ENCODE measurements around the gene SPAM1. TPM values are rescaled to one million over a fixed set of nuclear protein-coding genes. Genes with fewer than 3 reads are reported as not detected.

Gene SPAM1
- total and polyA plus RNA-seq, 2 donors (not counting 1 experiment from before 2014, with no cell fraction given) = not detected

DNA sequence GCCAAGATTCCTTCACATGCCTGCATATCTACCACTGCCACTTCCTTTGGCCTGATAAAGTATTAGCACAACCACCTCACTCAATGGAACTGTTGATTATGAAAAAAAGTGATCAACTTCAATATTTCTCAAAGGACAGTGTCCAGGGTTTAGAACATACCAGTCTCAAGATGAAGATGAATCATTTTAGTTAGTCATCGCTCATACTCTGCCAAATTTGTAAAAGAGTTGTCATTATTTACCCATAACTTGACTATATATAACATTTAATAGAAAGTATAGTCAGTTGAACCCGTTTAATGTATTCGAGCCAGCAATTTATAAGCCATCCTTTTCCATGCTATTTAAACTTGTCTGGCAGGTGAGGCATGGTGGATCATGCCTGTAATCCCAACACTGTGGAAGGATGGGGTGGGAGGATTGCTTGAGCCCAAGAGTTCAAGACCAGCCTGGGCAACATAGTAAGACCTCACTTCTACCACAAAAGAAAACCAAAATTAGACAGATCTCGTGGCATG, 33.2 kb downstream of the SPAM1 start:
- H3K36me3 ChIP-seq (ENCODE audit: control insufficient read depth, insufficient read depth, low read length) = no peaks in the 10 kb centered on the region
- DNase-seq (ENCODE audit: low read depth in 2 of 2) = peak in 1 of 2 donors; percentile 16
- no peaks in the 10 kb centered on the region for H3K4me1 ChIP-seq (ENCODE audit: control insufficient read depth, extremely low read depth, insufficient read depth, low read length)
- H3K4me3 ChIP-seq (replicated peaks in 1 of 4; ENCODE audit: control extremely low read depth in 1 of 4, insufficient read depth in 1 of 4, low read depth in 3 of 4, low read length in 4 of 4) = no peak overlapping the region
- no peaks in the 10 kb centered on the region for H3K79me2 ChIP-seq (ENCODE audit: control insufficient read depth, insufficient read depth, low read length)
- H3K9ac ChIP-seq (ENCODE audit: insufficient read depth, low read length) = no peak overlapping the region
- no peak overlapping the region for H3K4me2 ChIP-seq (ENCODE audit: extremely low read depth, insufficient read depth, low read length)
- no peak for TF ChIP-seq EZH2 (IDR thresholded peaks at IDR 0.05; ENCODE audit: low read length, missing control alignments)
- no peak overlapping the region for H2AFZ ChIP-seq (ENCODE audit: low read length)
- H3K27me3 ChIP-seq (ENCODE audit: control insufficient read depth, insufficient read depth, low read length) = no peaks in the 10 kb centered on the region
- no peaks in the 10 kb centered on the region for H4K20me1 ChIP-seq (ENCODE audit: control insufficient read depth, extremely low read depth, insufficient read depth, low read length)
- H3K9me3 ChIP-seq (ENCODE audit: control insufficient read depth, insufficient read depth, low read depth, low read length) = no peaks in the 10 kb centered on the region
- H3K27ac ChIP-seq (ENCODE audit: insufficient read depth, low read length) = no peak overlapping the region

DNA sequence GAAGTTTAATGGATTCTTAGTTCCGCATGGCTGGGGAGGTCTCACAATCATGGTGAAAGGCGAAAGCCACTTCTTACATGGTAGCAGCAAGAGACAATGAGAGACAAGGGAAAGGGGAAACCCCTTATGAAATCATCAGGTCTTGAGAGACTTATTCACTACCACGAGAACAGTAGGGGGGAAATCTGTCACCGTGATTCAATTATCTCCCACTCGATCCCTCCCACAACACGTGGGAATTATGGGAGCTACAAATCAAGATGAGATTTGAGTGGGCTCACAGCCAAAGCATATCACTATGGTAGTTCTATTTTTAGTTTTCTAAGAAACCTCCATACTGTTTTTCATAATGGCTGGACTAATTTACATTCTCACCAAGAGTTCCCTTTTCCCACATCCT, 36.7 kb downstream of the SPAM1 start:
- no peak overlapping the region for H3K27ac ChIP-seq (ENCODE audit: insufficient read depth, low read length)
- no peaks in the 10 kb centered on the region for H3K79me2 ChIP-seq (ENCODE audit: control insufficient read depth, insufficient read depth, low read length)

DNA sequence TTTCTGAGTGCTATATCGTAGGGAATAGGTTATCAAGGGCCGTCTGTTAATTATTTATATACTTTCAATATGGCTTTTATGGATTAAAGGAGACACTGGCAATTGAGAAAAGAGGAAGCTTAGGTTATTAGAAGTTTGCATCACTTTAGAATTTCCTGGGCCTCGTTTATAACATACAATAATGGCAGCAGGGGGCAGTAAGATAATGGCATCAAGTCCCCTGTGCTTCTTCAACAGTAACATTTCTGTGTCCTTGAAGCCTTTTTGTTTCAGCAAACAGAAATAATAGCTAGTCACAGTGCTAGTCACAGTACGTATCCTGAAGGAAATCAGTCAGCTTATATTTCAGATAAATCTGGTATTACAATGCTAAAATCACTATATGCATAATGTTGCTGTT, 41.9 kb downstream of the SPAM1 start:
- H3K9ac ChIP-seq (ENCODE audit: insufficient read depth, low read length) = no peak overlapping the region
- no peaks in the 10 kb centered on the region for H3K4me1 ChIP-seq (ENCODE audit: control insufficient read depth, extremely low read depth, insufficient read depth, low read length)
- no peaks in the 10 kb centered on the region for H3K9me3 ChIP-seq (ENCODE audit: control insufficient read depth, insufficient read depth, low read depth, low read length)
- H3K27ac ChIP-seq (ENCODE audit: insufficient read depth, low read length) = no peak overlapping the region
- no peaks in the 10 kb centered on the region for H3K27me3 ChIP-seq (ENCODE audit: control insufficient read depth, insufficient read depth, low read length)
- no peaks in the 10 kb centered on the region for H4K20me1 ChIP-seq (ENCODE audit: control insufficient read depth, extremely low read depth, insufficient read depth, low read length)
- TF ChIP-seq, protein P1, sequence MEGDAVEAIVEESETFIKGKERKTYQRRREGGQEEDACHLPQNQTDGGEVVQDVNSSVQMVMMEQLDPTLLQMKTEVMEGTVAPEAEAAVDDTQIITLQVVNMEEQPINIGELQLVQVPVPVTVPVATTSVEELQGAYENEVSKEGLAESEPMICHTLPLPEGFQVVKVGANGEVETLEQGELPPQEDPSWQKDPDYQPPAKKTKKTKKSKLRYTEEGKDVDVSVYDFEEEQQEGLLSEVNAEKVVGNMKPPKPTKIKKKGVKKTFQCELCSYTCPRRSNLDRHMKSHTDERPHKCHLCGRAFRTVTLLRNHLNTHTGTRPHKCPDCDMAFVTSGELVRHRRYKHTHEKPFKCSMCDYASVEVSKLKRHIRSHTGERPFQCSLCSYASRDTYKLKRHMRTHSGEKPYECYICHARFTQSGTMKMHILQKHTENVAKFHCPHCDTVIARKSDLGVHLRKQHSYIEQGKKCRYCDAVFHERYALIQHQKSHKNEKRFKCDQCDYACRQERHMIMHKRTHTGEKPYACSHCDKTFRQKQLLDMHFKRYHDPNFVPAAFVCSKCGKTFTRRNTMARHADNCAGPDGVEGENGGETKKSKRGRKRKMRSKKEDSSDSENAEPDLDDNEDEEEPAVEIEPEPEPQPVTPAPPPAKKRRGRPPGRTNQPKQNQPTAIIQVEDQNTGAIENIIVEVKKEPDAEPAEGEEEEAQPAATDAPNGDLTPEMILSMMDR (conservative IDR thresholded peaks at IDR 0.05 in 1 of 2, IDR thresholded peaks at IDR 0.05 in 1 of 2; ENCODE audit: low read depth in 1 of 2, low read length in 2 of 2) = peak in 1 of 2 donors; percentile 31
- no peak for TF ChIP-seq EZH2 (IDR thresholded peaks at IDR 0.05; ENCODE audit: low read length, missing control alignments)
- no peak overlapping the region for H2AFZ ChIP-seq (ENCODE audit: low read length)
- H3K4me2 ChIP-seq (ENCODE audit: extremely low read depth, insufficient read depth, low read length) = no peak overlapping the region
- peak in 1 of 2 donors; percentile 31 for DNase-seq (ENCODE audit: low read depth in 2 of 2)
- H3K4me3 ChIP-seq (replicated peaks in 1 of 4; ENCODE audit: control extremely low read depth in 1 of 4, insufficient read depth in 1 of 4, low read depth in 3 of 4, low read length in 4 of 4) = no peak overlapping the region
- H3K36me3 ChIP-seq (ENCODE audit: control insufficient read depth, insufficient read depth, low read length) = no peaks in the 10 kb centered on the region
- no peaks in the 10 kb centered on the region for H3K79me2 ChIP-seq (ENCODE audit: control insufficient read depth, insufficient read depth, low read length)

More for the DNA sequence above, 36.7 kb downstream of the SPAM1 start:
- TF ChIP-seq EZH2 (IDR thresholded peaks at IDR 0.05; ENCODE audit: low read length, missing control alignments) = no peak
- TF ChIP-seq, protein P1 (conservative IDR thresholded peaks at IDR 0.05 in 1 of 2, IDR thresholded peaks at IDR 0.05 in 1 of 2; ENCODE audit: low read depth in 1 of 2, low read length in 2 of 2) = no peak
- no peak overlapping the region for H3K4me3 ChIP-seq (replicated peaks in 1 of 4; ENCODE audit: control extremely low read depth in 1 of 4, insufficient read depth in 1 of 4, low read depth in 3 of 4, low read length in 4 of 4)
- no peak overlapping the region for H3K4me2 ChIP-seq (ENCODE audit: extremely low read depth, insufficient read depth, low read length)
- no peaks in the 10 kb centered on the region for H3K4me1 ChIP-seq (ENCODE audit: control insufficient read depth, extremely low read depth, insufficient read depth, low read length)
- H3K36me3 ChIP-seq (ENCODE audit: control insufficient read depth, insufficient read depth, low read length) = no peaks in the 10 kb centered on the region
- no peak overlapping the region for H2AFZ ChIP-seq (ENCODE audit: low read length)
- no peaks in the 10 kb centered on the region for H4K20me1 ChIP-seq (ENCODE audit: control insufficient read depth, extremely low read depth, insufficient read depth, low read length)
- peak in 1 of 2 donors; percentile 14 for DNase-seq (ENCODE audit: low read depth in 2 of 2)
- no peak overlapping the region for H3K9ac ChIP-seq (ENCODE audit: insufficient read depth, low read length)
- no peaks in the 10 kb centered on the region for H3K27me3 ChIP-seq (ENCODE audit: control insufficient read depth, insufficient read depth, low read length)
- H3K9me3 ChIP-seq (ENCODE audit: control insufficient read depth, insufficient read depth, low read depth, low read length) = no peaks in the 10 kb centered on the region

Data from fibroblast of lung (primary cell).